ENCODE results near the gene ZBTB42. TPM values are rescaled to one million over a fixed set of nuclear protein-coding genes. Genes with fewer than 3 reads are reported as not detected.

The ZBTB42 gene
- total RNA-seq, 2 experiments from 2014 or later = 1.3 TPM

DNA sequence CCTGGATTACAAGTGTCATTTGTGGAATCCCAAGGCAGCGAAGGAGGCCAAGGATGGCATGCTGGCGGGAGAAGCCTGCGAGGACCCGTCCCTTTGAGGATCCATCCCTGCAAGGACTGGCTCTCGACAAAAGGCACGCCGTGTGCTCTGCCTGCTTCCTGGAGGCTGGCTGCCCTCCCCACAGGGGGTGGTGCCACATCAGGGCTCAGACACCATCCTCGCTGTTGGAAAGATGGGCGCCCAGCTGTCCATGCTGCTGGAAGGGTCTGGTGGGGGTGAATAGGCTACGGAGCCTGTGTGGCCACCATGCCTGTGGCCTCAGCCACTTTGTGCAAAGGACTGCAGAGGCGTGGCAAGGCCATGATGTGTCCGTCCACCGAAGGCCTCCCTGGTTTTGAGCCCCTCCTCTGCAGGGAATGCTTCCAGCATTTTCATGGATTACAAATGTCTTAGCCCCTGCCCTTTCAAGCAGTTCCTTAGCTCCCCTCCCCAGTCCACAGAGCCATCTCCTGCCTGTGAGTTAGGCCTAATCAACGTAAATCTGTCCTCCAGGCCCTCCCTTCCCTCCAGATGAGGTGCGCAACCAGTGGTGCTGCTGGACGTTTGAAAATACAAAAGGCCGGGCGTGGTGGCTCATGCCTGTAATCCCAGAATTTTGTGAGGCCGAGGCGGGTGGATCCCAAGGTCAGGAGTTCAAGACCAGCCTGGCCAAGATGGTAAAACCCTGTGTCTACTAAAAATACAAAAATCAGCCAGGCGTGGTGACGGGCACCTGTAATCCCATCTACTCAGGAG is 22.1 kb downstream of the ZBTB42 start:
- TF ChIP-seq, protein P1, sequence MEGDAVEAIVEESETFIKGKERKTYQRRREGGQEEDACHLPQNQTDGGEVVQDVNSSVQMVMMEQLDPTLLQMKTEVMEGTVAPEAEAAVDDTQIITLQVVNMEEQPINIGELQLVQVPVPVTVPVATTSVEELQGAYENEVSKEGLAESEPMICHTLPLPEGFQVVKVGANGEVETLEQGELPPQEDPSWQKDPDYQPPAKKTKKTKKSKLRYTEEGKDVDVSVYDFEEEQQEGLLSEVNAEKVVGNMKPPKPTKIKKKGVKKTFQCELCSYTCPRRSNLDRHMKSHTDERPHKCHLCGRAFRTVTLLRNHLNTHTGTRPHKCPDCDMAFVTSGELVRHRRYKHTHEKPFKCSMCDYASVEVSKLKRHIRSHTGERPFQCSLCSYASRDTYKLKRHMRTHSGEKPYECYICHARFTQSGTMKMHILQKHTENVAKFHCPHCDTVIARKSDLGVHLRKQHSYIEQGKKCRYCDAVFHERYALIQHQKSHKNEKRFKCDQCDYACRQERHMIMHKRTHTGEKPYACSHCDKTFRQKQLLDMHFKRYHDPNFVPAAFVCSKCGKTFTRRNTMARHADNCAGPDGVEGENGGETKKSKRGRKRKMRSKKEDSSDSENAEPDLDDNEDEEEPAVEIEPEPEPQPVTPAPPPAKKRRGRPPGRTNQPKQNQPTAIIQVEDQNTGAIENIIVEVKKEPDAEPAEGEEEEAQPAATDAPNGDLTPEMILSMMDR (IDR thresholded peaks at IDR 0.05) = no peak
- H3K27me3 Mint-ChIP-seq = peaks cover 13% of the 10 kb centered on the region
- no peak overlapping the region for H3K4me3 Mint-ChIP-seq
- peaks cover 5% of the 10 kb centered on the region for H3K36me3 Mint-ChIP-seq (ENCODE audit: low read depth)
- intact Hi-C loops (cut with micrococcal nuclease) = no loop called here
- ATAC-seq (no peak), DNase-seq (no peak)
- CTCF ChIA-PET = no interaction called here
- POLR2A ChIA-PET = no interaction called here
- peaks cover 16% of the 10 kb centered on the region for H3K4me1 Mint-ChIP-seq (ENCODE audit: low read depth)
- H3K9me3 Mint-ChIP-seq = peaks cover 6% of the 10 kb centered on the region
- no peak overlapping the region for H3K27ac Mint-ChIP-seq

DNA sequence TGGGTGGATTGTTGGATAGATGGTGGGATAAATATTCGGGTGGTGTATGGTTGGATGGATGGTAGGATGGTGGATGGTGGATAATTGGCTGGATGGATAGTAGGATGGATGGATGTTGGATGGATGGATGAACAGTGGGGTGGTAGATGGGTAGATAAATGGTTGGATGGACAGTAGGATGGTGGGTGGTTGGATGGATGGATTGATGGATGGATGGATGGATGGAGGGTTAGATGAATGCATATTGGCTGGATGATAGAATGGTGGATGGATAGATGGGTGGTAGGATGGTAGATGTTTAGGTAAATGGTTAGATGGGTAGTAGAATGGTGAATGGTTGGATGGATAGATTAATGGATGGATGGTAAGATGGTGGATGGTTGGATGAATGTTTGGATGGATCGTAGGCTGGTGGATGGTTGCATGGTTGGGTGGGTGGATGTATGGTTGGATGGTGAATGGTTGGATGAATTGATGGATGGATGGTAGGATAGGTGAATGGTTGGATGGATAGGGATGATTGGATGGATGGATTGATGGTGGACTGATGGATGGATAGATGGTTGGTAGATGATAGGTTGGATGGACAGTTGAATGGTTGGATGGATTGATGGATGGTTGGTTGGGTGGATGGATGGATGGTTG is 23.6 kb downstream of the ZBTB42 start:
- Mint-ChIP-seq H3K4me1 (ENCODE audit: low read depth) (peaks cover 16% of the 10 kb centered on the region), H3K27me3 (peaks cover 13% of the 10 kb centered on the region), H3K27ac (no peak overlapping the region), H3K4me3 (no peak overlapping the region), H3K9me3 (peaks cover 6% of the 10 kb centered on the region), H3K36me3 (ENCODE audit: low read depth) (no peaks in the 10 kb centered on the region)
- ChIA-PET CTCF (interaction anchor here (3.5 kb wide), 1 partner anchor 54 kb away, joined by 79 read pairs; no protein-coding TSS in a partner anchor), POLR2A (no interaction called here)
- TF ChIP-seq, protein P1 (IDR thresholded peaks at IDR 0.05) = no peak
- ATAC-seq = no peak
- no peak for DNase-seq
- intact Hi-C loops (cut with micrococcal nuclease) = no loop called here

DNA sequence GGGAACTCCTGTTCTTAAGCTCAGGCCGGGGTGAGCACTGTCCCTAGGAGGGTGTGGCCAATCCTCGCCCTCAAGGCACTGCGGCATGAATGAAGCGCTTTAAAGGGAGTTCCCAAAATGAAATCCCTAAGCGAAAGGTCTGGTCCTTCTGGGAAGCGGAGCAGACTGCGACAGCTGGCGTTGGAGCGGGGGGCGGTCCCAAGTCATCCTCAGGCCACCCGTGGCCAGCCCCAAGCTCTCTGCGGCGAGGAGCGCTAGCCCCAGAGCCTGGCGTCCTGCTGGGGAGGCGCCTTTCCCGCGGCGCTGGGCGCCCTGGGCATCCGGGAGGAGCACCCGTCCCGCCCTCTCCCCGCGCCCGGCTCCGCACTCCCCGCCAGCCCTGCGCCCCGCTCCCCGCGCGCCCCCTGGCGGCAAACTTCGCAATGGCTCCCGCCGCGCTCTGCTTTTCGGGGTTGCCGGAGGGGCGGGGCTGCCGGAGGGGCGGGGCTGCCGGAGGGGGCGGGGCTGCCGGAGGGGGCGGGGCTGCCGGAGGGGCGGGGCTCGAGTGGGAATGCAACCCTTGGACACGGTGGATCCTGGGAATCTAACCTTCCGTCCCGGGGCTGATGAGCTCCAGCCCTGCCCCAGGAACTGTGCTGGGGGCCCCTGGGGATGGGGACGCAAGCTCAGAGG is 25.4 kb downstream of the ZBTB42 start:
- intact Hi-C loops (cut with micrococcal nuclease) = no loop called here
- Mint-ChIP-seq H3K4me1 (ENCODE audit: low read depth) (peaks cover 16% of the 10 kb centered on the region), H3K36me3 (ENCODE audit: low read depth) (no peaks in the 10 kb centered on the region), H3K27me3 (peaks cover 13% of the 10 kb centered on the region), H3K4me3 (peak overlapping the region; percentile 68), H3K27ac (no peak overlapping the region), H3K9me3 (peaks cover 6% of the 10 kb centered on the region)
- ATAC-seq = peak; percentile 92
- peak; percentile 92 for DNase-seq
- CTCF ChIA-PET = interaction anchor here (0.8 to 3.5 kb wide), 17 partner anchors 13 to 139 kb away, joined by 3 to 79 read pairs (median 4); partner anchors contain the start of genes SIVA1 and ZBTB42
- TF ChIP-seq, protein P1 (IDR thresholded peaks at IDR 0.05) = peak; percentile 76
- POLR2A ChIA-PET = interaction anchor here (0.9 to 1.2 kb wide), 4 partner anchors 25 to 63 kb away, joined by 3 to 6 read pairs (median 4); partner anchors contain the start of gene ZBTB42

DNA sequence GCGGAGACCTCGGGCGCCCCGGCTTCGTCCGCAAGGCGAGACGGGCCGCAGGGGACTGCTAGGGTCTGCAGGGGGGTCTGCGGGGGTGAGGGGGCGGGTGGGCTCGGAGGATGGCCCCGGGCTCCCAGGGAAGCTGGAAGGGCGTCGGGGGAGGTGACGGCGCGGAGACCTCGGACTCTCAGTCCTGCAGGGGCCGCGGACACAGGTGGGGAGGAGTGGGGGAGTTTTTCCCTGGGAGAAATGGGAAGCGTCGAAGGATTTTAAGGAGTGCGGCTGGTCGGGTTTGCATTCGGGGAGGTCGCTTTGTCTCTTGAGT is 25.9 kb downstream of the ZBTB42 start:
- POLR2A ChIA-PET = interaction anchor here (1.1 to 1.2 kb wide), 2 partner anchors 32 to 56 kb away, joined by 3 to 6 read pairs; no protein-coding TSS in a partner anchor

More for the DNA sequence above, 25.9 kb downstream of the ZBTB42 start:
- Mint-ChIP-seq H3K4me1 (ENCODE audit: low read depth) (peaks cover 16% of the 10 kb centered on the region), H3K27ac (no peak overlapping the region), H3K36me3 (ENCODE audit: low read depth) (no peaks in the 10 kb centered on the region), H3K9me3 (peaks cover 6% of the 10 kb centered on the region), H3K4me3 (peak overlapping the region; percentile 64), H3K27me3 (peaks cover 13% of the 10 kb centered on the region)
- CTCF ChIA-PET = interaction anchor here (1.0 to 3.5 kb wide), 8 partner anchors 13 to 75 kb away, joined by 3 to 79 read pairs (median 6); partner anchors contain the start of gene SIVA1
- ATAC-seq (no peak), DNase-seq (no peak)
- TF ChIP-seq, protein P1 (IDR thresholded peaks at IDR 0.05) = no peak
- intact Hi-C loops (cut with micrococcal nuclease) = no loop called here

Data from activated CD8-positive, alpha-beta T cell treated with anti-CD3 and anti-CD28 coated beads for 36 hours (primary cell).